GM23248 (cell line): ENCODE results near the gene WFDC5.

Source experiments
- EZH2 ChIP-seq: fragments of 200-600 bp; sonication (generic); IDR thresholded peaks from 2 replicates; pipeline ENCODE4 v1.6.1; 2018; ENCODE audit warnings: antibody characterized with exemption, mild to moderate bottlenecking; ENCODE audit not compliant: insufficient read depth, poor library complexity, severe bottlenecking
- EZH2phosphoT487 ChIP-seq: fragments of 200-600 bp; sonication (generic); IDR thresholded peaks from 2 replicates; pipeline ENCODE4 v1.6.1; 2018; ENCODE audit warnings: antibody characterized with exemption, moderate library complexity, mild to moderate bottlenecking, low read depth; ENCODE audit not compliant: insufficient read depth

- TF ChIP-seq EZH2phosphoT487 (no peak), EZH2 (no peak)
These were observed 3.7 kb downstream of the WFDC5 start for GRCh38 chr20:45111285-45111684.
